Measurements from ENCODE around the gene CEACAM16.

DNA sequence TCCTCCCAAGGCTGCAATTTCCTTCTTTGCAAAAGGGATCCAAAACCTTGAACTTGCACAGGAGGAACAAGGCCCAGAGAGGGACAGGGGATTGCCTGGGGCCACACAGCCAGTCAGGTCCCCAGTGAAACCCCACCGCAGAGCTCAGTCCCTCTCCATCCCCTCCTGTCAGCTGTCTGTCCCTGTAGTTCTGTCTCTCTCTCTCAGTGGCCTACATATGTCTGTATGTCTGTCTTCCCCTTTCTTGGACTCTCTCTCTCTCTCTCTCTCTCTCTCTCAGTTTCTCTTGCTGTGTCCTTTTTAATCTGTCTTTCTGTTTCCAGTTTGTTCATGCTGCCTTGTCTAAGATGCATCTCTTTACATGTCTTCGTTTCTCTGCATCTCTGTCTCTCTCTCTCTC lies 16.1 kb upstream of the CEACAM16 start:
- TF ChIP-seq FOXP2 (optimal IDR thresholded peaks at IDR 0.05; ENCODE audit: control extremely low read depth, extremely low read length, insufficient read depth) (no peak), POLR2AphosphoS5 (IDR thresholded peaks at IDR 0.05; ENCODE audit: borderline replicate concordance, low read depth, low read length) (no peak), EZH2 (IDR thresholded peaks at IDR 0.05) (no peak)

All from SK-N-MC (cell line).